Liver (tissue), 9 donors: ENCODE data around the gene FNBP1L. TPM values are rescaled to one million over a fixed set of nuclear protein-coding genes. Genes with fewer than 3 reads are reported as not detected.

Experiments used
- DNase-seq: peaks from one replicate; pipeline ENCODE4 v3.0.0-alpha.2; 2017; ENCODE audit warnings: low spot score
- H3K27ac ChIP-seq, 2 donors: one replicate each; pipeline ENCODE4 v1.7.0; 2013; ENCODE audit warnings: inconsistent platforms in 2 of 2, low read length in 2 of 2, control low read depth in 1 of 2, low read depth in 1 of 2, mild to moderate bottlenecking in 1 of 2
- H3K27me3 ChIP-seq, 4 donors: one replicate each; pipeline versions ENCODE4 v1.6.1 to v1.7.0; 2013; ENCODE audit warnings: low read length in 3 of 4, inconsistent platforms in 1 of 4, mild to moderate bottlenecking in 1 of 4, moderate library complexity in 1 of 4; ENCODE audit not compliant: control insufficient read depth in 4 of 4, insufficient read depth in 4 of 4
- H3K36me3 ChIP-seq, 4 donors: one replicate each; pipeline versions ENCODE4 v1.6.1 to v1.7.0; 2013; ENCODE audit warnings: low read length in 3 of 4, mild to moderate bottlenecking in 3 of 4, low read depth in 1 of 4, moderate library complexity in 1 of 4; ENCODE audit not compliant: control insufficient read depth in 4 of 4, insufficient read depth in 3 of 4
- H3K4me1 ChIP-seq, 4 donors: one replicate each; pipeline versions ENCODE4 v1.6.1 to v1.7.0; 2013; ENCODE audit warnings: low read length in 3 of 4, mild to moderate bottlenecking in 3 of 4, moderate library complexity in 1 of 4; ENCODE audit not compliant: control insufficient read depth in 4 of 4, insufficient read depth in 4 of 4
- H3K4me3 ChIP-seq, 3 donors: one replicate each; pipeline versions ENCODE4 v1.6.1 to v1.7.0; 2013; ENCODE audit warnings: low read length in 3 of 3, control low read depth in 1 of 3, low read depth in 1 of 3, mild to moderate bottlenecking in 1 of 3
- H3K9ac ChIP-seq, 2 donors: one replicate each; pipeline ENCODE4 v1.7.0; 2013; ENCODE audit warnings: low read length in 2 of 2, mild to moderate bottlenecking in 2 of 2, moderate library complexity in 2 of 2, control low read depth in 1 of 2, low read depth in 1 of 2
- H3K9me3 ChIP-seq, 4 donors: one replicate each; pipeline versions ENCODE4 v1.6.1 to v1.7.0; 2013; ENCODE audit warnings: low read length in 3 of 4; ENCODE audit not compliant: control insufficient read depth in 4 of 4
- EGR1 ChIP-seq, 2 donors: IDR thresholded peaks; 2 replicates each; pipeline ENCODE4 v1.6.1; 2016 to 2018; ENCODE audit warnings: antibody characterized with exemption in 2 of 2, low read depth in 2 of 2
- FOXA1 ChIP-seq: IDR thresholded peaks from 2 replicates; pipeline ENCODE4 v1.6.1; 2016; ENCODE audit warnings: antibody characterized with exemption
- FOXA2 ChIP-seq: IDR thresholded peaks from 2 replicates; pipeline ENCODE4 v1.6.1; 2016; ENCODE audit warnings: antibody characterized with exemption
- GABPA ChIP-seq, 2 donors: IDR thresholded peaks in 1 of 2; conservative IDR thresholded peaks in 1 of 2; 2 replicates each; pipeline ENCODE4 v1.6.1; 2016; ENCODE audit warnings: antibody characterized with exemption in 2 of 2, mild to moderate bottlenecking in 1 of 2, moderate library complexity in 1 of 2
- HNF4A ChIP-seq, 2 donors: conservative IDR thresholded peaks; 2 replicates each; pipeline ENCODE4 v1.6.1; 2016; ENCODE audit warnings: antibody characterized with exemption in 2 of 2, mild to moderate bottlenecking in 2 of 2
- HNF4G ChIP-seq: IDR thresholded peaks from 2 replicates; pipeline ENCODE4 v1.6.1; 2016; ENCODE audit warnings: antibody characterized with exemption
- NR2F2 ChIP-seq: IDR thresholded peaks from 2 replicates; pipeline ENCODE4 v1.6.1; 2016; ENCODE audit warnings: antibody characterized with exemption
- RAD21 ChIP-seq, 2 donors: IDR thresholded peaks; 2 replicates each; pipeline ENCODE4 v1.6.1; 2016; ENCODE audit warnings: antibody characterized with exemption in 2 of 2, mild to moderate bottlenecking in 2 of 2
- YY1 ChIP-seq: IDR thresholded peaks from 2 replicates; pipeline ENCODE4 v1.6.1; 2016; ENCODE audit warnings: antibody characterized with exemption, mild to moderate bottlenecking
- WGBS: extraction: QIAGEN DNeasy Blood & Tissue Kit; methylation state at CpG from one replicate; pipeline ENCODE4 v1.1.7; 2013; 5-methylcytosine and 5-hydroxymethylcytosine counted together
- polyA plus RNA-seq, 2 donors: library from polyadenylated mRNA; stranded (reverse) in 1 of 2; unstranded in 1 of 2; fragments of 200-250 nt in 1 of 2; fragments of >200 nt in 1 of 2; fragmentation: Nextera tagmentation in 1 of 2; extraction: Ambion mirVana in 1 of 2; gene quantifications; one replicate each; pipeline versions ENCODE4 v1.2.1 to v1.2.3, GENCODE V29; 2013 to 2015
- total RNA-seq, 2 donors: library from RNA; depleted of rRNA; stranded (reverse); fragments of >200 nt; gene quantifications; one replicate each; pipeline ENCODE4 v1.2.3, GENCODE V29; 2014
- TF ChIP-seq, protein P1 (sequence below): IDR thresholded peaks from 2 replicates; pipeline ENCODE4 v1.6.1; 2016; ENCODE audit warnings: antibody characterized with exemption, mild to moderate bottlenecking
- TF ChIP-seq, protein P2 (sequence below): IDR thresholded peaks from 2 replicates; pipeline ENCODE4 v1.6.1; 2016; ENCODE audit warnings: antibody characterized with exemption
- TF ChIP-seq, protein P3 (sequence below): IDR thresholded peaks from 2 replicates; pipeline ENCODE4 v1.6.1; 2016; ENCODE audit warnings: antibody characterized with exemption
- TF ChIP-seq, protein P4 (sequence below): IDR thresholded peaks from 2 replicates; pipeline ENCODE4 v1.6.1; 2016; ENCODE audit warnings: antibody characterized with exemption
- donor health status: healthy.
- donor health status: healthy.
- donor health status: healthy.
- donor health status: healthy.
- donor health status: healthy.

The FNBP1L gene
- total and polyA plus RNA-seq, 4 donors, result 5.3 to 13.5 (median 8.9) TPM

DNA sequence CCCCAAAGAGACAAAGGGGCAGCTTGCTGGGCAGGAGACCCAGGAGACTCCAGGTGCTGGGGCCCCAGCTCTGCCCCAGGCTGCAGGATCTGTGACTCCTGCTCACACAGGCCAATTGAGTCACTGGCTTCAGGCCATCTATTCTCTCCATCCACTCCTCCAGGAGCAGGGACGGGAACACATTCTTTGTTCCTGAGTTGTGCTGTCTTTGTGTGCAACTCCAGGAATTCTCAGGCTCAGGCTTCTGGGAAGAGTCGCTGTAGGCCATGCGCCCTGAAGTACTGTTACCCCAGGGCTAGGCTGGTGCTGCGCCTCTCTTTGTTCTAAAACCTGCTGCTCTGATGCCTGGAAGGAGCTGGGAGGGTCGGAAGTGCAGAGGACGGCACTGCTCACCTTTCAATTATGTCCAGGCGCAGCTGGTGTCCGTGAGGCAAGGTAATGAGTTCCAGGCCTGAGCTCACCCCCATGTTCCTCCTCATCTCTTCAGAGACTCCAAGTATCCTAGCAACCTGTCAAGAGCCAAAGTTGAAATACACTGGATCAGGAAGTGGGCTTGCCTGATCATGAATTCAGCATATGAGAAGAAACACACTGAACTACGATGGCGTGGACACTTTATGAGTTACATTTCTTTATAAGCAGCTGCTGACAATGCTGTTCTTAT, 127.8 kb downstream of the FNBP1L start:
- H3K4me1 ChIP-seq, result no peaks in the 10 kb centered on the region
- H3K27me3 ChIP-seq, result no peaks in the 10 kb centered on the region
- H3K9me3 ChIP-seq, result no peaks in the 10 kb centered on the region
- no peak for DNase-seq
- H3K4me3 ChIP-seq, result no peak overlapping the region
- H3K9ac ChIP-seq, result no peak overlapping the region
- no peak overlapping the region for H3K27ac ChIP-seq
- TF ChIP-seq, protein P1, sequence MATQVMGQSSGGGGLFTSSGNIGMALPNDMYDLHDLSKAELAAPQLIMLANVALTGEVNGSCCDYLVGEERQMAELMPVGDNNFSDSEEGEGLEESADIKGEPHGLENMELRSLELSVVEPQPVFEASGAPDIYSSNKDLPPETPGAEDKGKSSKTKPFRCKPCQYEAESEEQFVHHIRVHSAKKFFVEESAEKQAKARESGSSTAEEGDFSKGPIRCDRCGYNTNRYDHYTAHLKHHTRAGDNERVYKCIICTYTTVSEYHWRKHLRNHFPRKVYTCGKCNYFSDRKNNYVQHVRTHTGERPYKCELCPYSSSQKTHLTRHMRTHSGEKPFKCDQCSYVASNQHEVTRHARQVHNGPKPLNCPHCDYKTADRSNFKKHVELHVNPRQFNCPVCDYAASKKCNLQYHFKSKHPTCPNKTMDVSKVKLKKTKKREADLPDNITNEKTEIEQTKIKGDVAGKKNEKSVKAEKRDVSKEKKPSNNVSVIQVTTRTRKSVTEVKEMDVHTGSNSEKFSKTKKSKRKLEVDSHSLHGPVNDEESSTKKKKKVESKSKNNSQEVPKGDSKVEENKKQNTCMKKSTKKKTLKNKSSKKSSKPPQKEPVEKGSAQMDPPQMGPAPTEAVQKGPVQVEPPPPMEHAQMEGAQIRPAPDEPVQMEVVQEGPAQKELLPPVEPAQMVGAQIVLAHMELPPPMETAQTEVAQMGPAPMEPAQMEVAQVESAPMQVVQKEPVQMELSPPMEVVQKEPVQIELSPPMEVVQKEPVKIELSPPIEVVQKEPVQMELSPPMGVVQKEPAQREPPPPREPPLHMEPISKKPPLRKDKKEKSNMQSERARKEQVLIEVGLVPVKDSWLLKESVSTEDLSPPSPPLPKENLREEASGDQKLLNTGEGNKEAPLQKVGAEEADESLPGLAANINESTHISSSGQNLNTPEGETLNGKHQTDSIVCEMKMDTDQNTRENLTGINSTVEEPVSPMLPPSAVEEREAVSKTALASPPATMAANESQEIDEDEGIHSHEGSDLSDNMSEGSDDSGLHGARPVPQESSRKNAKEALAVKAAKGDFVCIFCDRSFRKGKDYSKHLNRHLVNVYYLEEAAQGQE, result no peak
- TF ChIP-seq EGR1 (IDR thresholded peaks at IDR 0.05; ENCODE audit: low read depth in 2 of 2), result no peak
- TF ChIP-seq, protein P2, sequence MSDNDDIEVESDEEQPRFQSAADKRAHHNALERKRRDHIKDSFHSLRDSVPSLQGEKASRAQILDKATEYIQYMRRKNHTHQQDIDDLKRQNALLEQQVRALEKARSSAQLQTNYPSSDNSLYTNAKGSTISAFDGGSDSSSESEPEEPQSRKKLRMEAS, result no peak
- WGBS, result 95% methylated on average over 10 of the region's 10 CpGs
- H3K36me3 ChIP-seq, result peaks cover 4 to 36% (median 22%) of the 10 kb centered on the region in 4 donors

DNA sequence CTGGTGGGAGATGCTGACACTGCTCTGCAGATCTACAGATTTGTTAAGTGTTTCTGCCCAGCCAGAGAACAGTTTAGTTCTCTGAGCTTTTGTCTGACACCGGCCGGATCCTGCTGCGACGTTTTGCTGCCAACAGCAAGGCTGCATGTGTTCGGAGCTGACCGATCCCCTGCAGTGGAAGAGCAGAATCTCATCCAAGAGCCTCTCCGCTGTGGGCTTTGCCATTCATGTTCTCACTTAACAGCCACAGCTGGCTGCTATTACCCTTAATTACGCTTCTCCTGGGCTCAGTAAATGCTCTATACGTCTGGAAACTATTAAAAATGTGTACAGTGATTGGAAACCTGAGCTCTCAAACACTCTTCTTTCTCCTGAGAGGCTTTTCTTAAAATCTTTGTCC, 128.4 kb downstream of the FNBP1L start:
- Histone ChIP-seq H3K9ac (no peak overlapping the region), H3K36me3 (peaks cover 4 to 36% (median 21%) of the 10 kb centered on the region in 4 donors), H3K4me1 (no peaks in the 10 kb centered on the region), H3K27me3 (no peaks in the 10 kb centered on the region), H3K4me3 (no peak overlapping the region), H3K27ac (no peak overlapping the region), H3K9me3 (no peaks in the 10 kb centered on the region)
- WGBS, result 84% methylated on average over 9 of the region's 9 CpGs
- DNase-seq, result no peak
- TF ChIP-seq GABPA (IDR thresholded peaks at IDR 0.05 in 1 of 2, conservative IDR thresholded peaks at IDR 0.05 in 1 of 2) (no peak), YY1 (no peak), EGR1 (IDR thresholded peaks at IDR 0.05; ENCODE audit: low read depth in 2 of 2) (no peak), HNF4A (conservative IDR thresholded peaks at IDR 0.05) (no peak), NR2F2 (no peak), HNF4G (no peak), FOXA2 (no peak), RAD21 (IDR thresholded peaks at IDR 0.05) (no peak), FOXA1 (no peak)
- TF ChIP-seq, protein P3, sequence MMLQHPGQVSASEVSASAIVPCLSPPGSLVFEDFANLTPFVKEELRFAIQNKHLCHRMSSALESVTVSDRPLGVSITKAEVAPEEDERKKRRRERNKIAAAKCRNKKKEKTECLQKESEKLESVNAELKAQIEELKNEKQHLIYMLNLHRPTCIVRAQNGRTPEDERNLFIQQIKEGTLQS, result no peak
- TF ChIP-seq, protein P4, sequence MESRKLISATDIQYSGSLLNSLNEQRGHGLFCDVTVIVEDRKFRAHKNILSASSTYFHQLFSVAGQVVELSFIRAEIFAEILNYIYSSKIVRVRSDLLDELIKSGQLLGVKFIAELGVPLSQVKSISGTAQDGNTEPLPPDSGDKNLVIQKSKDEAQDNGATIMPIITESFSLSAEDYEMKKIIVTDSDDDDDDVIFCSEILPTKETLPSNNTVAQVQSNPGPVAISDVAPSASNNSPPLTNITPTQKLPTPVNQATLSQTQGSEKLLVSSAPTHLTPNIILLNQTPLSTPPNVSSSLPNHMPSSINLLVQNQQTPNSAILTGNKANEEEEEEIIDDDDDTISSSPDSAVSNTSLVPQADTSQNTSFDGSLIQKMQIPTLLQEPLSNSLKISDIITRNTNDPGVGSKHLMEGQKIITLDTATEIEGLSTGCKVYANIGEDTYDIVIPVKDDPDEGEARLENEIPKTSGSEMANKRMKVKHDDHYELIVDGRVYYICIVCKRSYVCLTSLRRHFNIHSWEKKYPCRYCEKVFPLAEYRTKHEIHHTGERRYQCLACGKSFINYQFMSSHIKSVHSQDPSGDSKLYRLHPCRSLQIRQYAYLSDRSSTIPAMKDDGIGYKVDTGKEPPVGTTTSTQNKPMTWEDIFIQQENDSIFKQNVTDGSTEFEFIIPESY, result no peak
